Activated CD4-positive, alpha-beta T cell treated with anti-CD3 and anti-CD28 coated beads, Interleukin-2, amount 10 ng/mL, durations not matched to agents 24 days and 14 days (primary cell): Measurements from ENCODE around the gene PDE1C. TPM values are rescaled to one million over a fixed set of nuclear protein-coding genes. Genes with fewer than 3 reads are reported as not detected.
"Not testable (repeated sequence)": the region's sequence is repeated elsewhere in the genome, so short reads cannot be mapped to it uniquely, and the experiment has no call there.

Experiments used
- DNase-seq: peaks from one replicate; pipeline ENCODE4 v3.0.0; 2022
- H3K27ac Mint-ChIP-seq: one replicate; pipeline ENCODE4 v1.8.0; 2022; ENCODE audit warnings: mild to moderate bottlenecking, mixed read lengths
- H3K27me3 Mint-ChIP-seq: one replicate; pipeline ENCODE4 v1.8.0; 2022; ENCODE audit warnings: mixed read lengths
- H3K36me3 Mint-ChIP-seq: one replicate; pipeline ENCODE4 v1.8.0; 2022; ENCODE audit warnings: low read depth, mild to moderate bottlenecking, mixed read lengths
- H3K4me1 Mint-ChIP-seq: one replicate; pipeline ENCODE4 v1.8.0; 2021; ENCODE audit warnings: mixed read lengths
- H3K4me3 Mint-ChIP-seq: one replicate; pipeline ENCODE4 v1.8.0; 2022; ENCODE audit warnings: mild to moderate bottlenecking, moderate library complexity, mixed read lengths
- H3K9me3 Mint-ChIP-seq: one replicate; pipeline ENCODE4 v1.8.0; 2021; ENCODE audit warnings: mixed read lengths
- intact Hi-C: fragments of 100-400 bp; cut with micrococcal nuclease; formaldehyde crosslinking; loops from one replicate; pipeline ENCODE4 v1.15.1; 2023
- total RNA-seq: library from RNA; stranded (reverse); gene quantifications from 2 replicates; pipeline ENCODE4 v1.2.3, GENCODE V29; 2022

The PDE1C gene
- total RNA-seq, 1 donor from 2014 or later, result not detected

- H3K4me1 Mint-ChIP-seq, result no peaks in the 10 kb centered on the region
- no peaks in the 10 kb centered on the region for H3K36me3 Mint-ChIP-seq
- H3K4me3 Mint-ChIP-seq, result no peak overlapping the region
- intact Hi-C loops, result no loop called here
- DNase-seq, result no peak
- no peak overlapping the region for H3K27ac Mint-ChIP-seq
- no peaks in the 10 kb centered on the region for H3K9me3 Mint-ChIP-seq
- H3K27me3 Mint-ChIP-seq, result no peaks in the 10 kb centered on the region
Measured at GRCh38 chr7:32091608-32092210, 21.5 kb upstream of the PDE1C start.

- no peaks in the 10 kb centered on the region for H3K36me3 Mint-ChIP-seq
- intact Hi-C loops, result no loop called here
- H3K27ac Mint-ChIP-seq, result no peak overlapping the region
- H3K27me3 Mint-ChIP-seq, result no peaks in the 10 kb centered on the region
- no peaks in the 10 kb centered on the region for H3K9me3 Mint-ChIP-seq
- no peak overlapping the region for H3K4me3 Mint-ChIP-seq
- no peak for DNase-seq
- no peaks in the 10 kb centered on the region for H3K4me1 Mint-ChIP-seq
Measured at GRCh38 chr7:32089678-32090077, 19.5 kb upstream of the PDE1C start.

GRCh38 chr7:32089256-32089655 lies 19.0 kb upstream of the PDE1C start:
- intact Hi-C loops, result no loop called here
- no peaks in the 10 kb centered on the region for H3K27me3 Mint-ChIP-seq
- no peak for DNase-seq
- H3K4me3 Mint-ChIP-seq, result no peak overlapping the region
- no peak overlapping the region for H3K27ac Mint-ChIP-seq
- H3K36me3 Mint-ChIP-seq, result no peaks in the 10 kb centered on the region
- no peaks in the 10 kb centered on the region for H3K4me1 Mint-ChIP-seq
- H3K9me3 Mint-ChIP-seq, result no peaks in the 10 kb centered on the region

GRCh38 chr7:32088451-32088881 lies 18.3 kb upstream of the PDE1C start:
- Mint-ChIP-seq H3K27me3 (no peaks in the 10 kb centered on the region), H3K4me1 (no peaks in the 10 kb centered on the region), H3K9me3 (no peaks in the 10 kb centered on the region), H3K4me3 (no peak overlapping the region), H3K36me3 (no peaks in the 10 kb centered on the region), H3K27ac (no peak overlapping the region)
- intact Hi-C loops, result no loop called here
- no peak for DNase-seq

- Mint-ChIP-seq H3K27me3 (no peaks in the 10 kb centered on the region), H3K4me3 (no peak overlapping the region), H3K27ac (no peak overlapping the region), H3K4me1 (no peaks in the 10 kb centered on the region), H3K36me3 (no peaks in the 10 kb centered on the region), H3K9me3 (peaks cover 6% of the 10 kb centered on the region)
- intact Hi-C loops, result no loop called here
- no peak for DNase-seq
Measured at GRCh38 chr7:32079510-32079909, 9.3 kb upstream of the PDE1C start.

GRCh38 chr7:32078824-32079223 lies 8.6 kb upstream of the PDE1C start:
- Mint-ChIP-seq H3K27me3 (no peaks in the 10 kb centered on the region), H3K4me3 (no peak overlapping the region), H3K4me1 (no peaks in the 10 kb centered on the region), H3K9me3 (peaks cover 6% of the 10 kb centered on the region), H3K27ac (no peak overlapping the region), H3K36me3 (no peaks in the 10 kb centered on the region)
- intact Hi-C loops, result no loop called here
- DNase-seq, result no peak

- no peak overlapping the region for H3K4me3 Mint-ChIP-seq
- H3K4me1 Mint-ChIP-seq, result no peaks in the 10 kb centered on the region
- H3K27me3 Mint-ChIP-seq, result no peaks in the 10 kb centered on the region
- H3K27ac Mint-ChIP-seq, result no peak overlapping the region
- peaks cover 6% of the 10 kb centered on the region for H3K9me3 Mint-ChIP-seq
- intact Hi-C loops, result no loop called here
- no peak for DNase-seq
- H3K36me3 Mint-ChIP-seq, result no peaks in the 10 kb centered on the region
Measured at GRCh38 chr7:32077806-32078205, 7.6 kb upstream of the PDE1C start.

GRCh38 chr7:32076802-32077201 lies 6.6 kb upstream of the PDE1C start:
- intact Hi-C loops, result not testable (repeated sequence)

GRCh38 chr7:32075612-32076011 lies 5.4 kb upstream of the PDE1C start:
- Mint-ChIP-seq H3K4me3 (no peak overlapping the region), H3K9me3 (no peaks in the 10 kb centered on the region), H3K27ac (no peak overlapping the region), H3K4me1 (no peaks in the 10 kb centered on the region), H3K36me3 (no peaks in the 10 kb centered on the region), H3K27me3 (peaks cover 3% of the 10 kb centered on the region)
- no peak for DNase-seq
- intact Hi-C loops, result no loop called here

More at GRCh38 chr7:32076802-32077201, 6.6 kb upstream of the PDE1C start:
- not testable (repeated sequence) for H3K36me3 Mint-ChIP-seq, H3K27me3 Mint-ChIP-seq, H3K9me3 Mint-ChIP-seq, H3K4me3 Mint-ChIP-seq, H3K4me1 Mint-ChIP-seq, DNase-seq, H3K27ac Mint-ChIP-seq

- Mint-ChIP-seq H3K36me3 (no peaks in the 10 kb centered on the region), H3K4me1 (no peaks in the 10 kb centered on the region), H3K27me3 (peaks cover 8% of the 10 kb centered on the region), H3K4me3 (no peak overlapping the region), H3K27ac (no peak overlapping the region), H3K9me3 (no peaks in the 10 kb centered on the region)
- DNase-seq, result no peak
- intact Hi-C loops, result no loop called here
Measured at GRCh38 chr7:32074787-32075585, 4.8 kb upstream of the PDE1C start.

- Mint-ChIP-seq H3K4me3 (no peak overlapping the region), H3K36me3 (no peaks in the 10 kb centered on the region), H3K9me3 (no peaks in the 10 kb centered on the region), H3K4me1 (no peaks in the 10 kb centered on the region), H3K27me3 (peaks cover 15% of the 10 kb centered on the region), H3K27ac (no peak overlapping the region)
- DNase-seq, result no peak
- intact Hi-C loops, result no loop called here
Measured at GRCh38 chr7:32073533-32073932, 3.3 kb upstream of the PDE1C start.

- Mint-ChIP-seq H3K36me3 (no peaks in the 10 kb centered on the region), H3K4me3 (no peak overlapping the region), H3K9me3 (no peaks in the 10 kb centered on the region), H3K4me1 (no peaks in the 10 kb centered on the region), H3K27me3 (peaks cover 15% of the 10 kb centered on the region), H3K27ac (no peak overlapping the region)
- intact Hi-C loops, result no loop called here
- no peak for DNase-seq
Measured at GRCh38 chr7:32072397-32072796, 2.2 kb upstream of the PDE1C start.

GRCh38 chr7:32071466-32072091 lies 1.4 kb upstream of the PDE1C start:
- no peak overlapping the region for H3K27ac Mint-ChIP-seq
- no peaks in the 10 kb centered on the region for H3K36me3 Mint-ChIP-seq
- H3K9me3 Mint-ChIP-seq, result no peaks in the 10 kb centered on the region
- intact Hi-C loops, result no loop called here
- no peak for DNase-seq
- H3K27me3 Mint-ChIP-seq, result peaks cover 15% of the 10 kb centered on the region
- H3K4me3 Mint-ChIP-seq, result no peak overlapping the region
- H3K4me1 Mint-ChIP-seq, result no peaks in the 10 kb centered on the region

- no peaks in the 10 kb centered on the region for H3K36me3 Mint-ChIP-seq
Measured at GRCh38 chr7:32070051-32070405, 179 bp downstream of the PDE1C start.

More at GRCh38 chr7:32070051-32070405, 179 bp downstream of the PDE1C start:
- Mint-ChIP-seq H3K4me3 (no peak overlapping the region), H3K27me3 (peaks cover 15% of the 10 kb centered on the region), H3K4me1 (no peaks in the 10 kb centered on the region), H3K9me3 (no peaks in the 10 kb centered on the region), H3K27ac (no peak overlapping the region)
- intact Hi-C loops, result no loop called here
- DNase-seq, result no peak
